HG03460 (cell line): ENCODE measurements around the gene TMEM30B.

Experiments
- ATAC-seq: cut with Tn5 transposase; IDR thresholded peaks from one replicate; pipeline ENCODE4 v1.9.1; 2021; ENCODE audit not compliant: unreplicated experiment

Gene TMEM30B

GRCh38 chr14:61238611-61239245 lies 42.4 kb downstream of the TMEM30B start:
- no peak for ATAC-seq

GRCh38 chr14:61234215-61234916 lies 46.8 kb downstream of the TMEM30B start:
- no peak for ATAC-seq

- no peak for ATAC-seq
Observed at GRCh38 chr14:61233436-61233956, 47.6 kb downstream of the TMEM30B start.

- ATAC-seq, result no peak
Observed at GRCh38 chr14:61231810-61232209, 49.3 kb downstream of the TMEM30B start.

GRCh38 chr14:61229981-61230380 lies 51.2 kb downstream of the TMEM30B start:
- ATAC-seq, result no peak

- ATAC-seq, result no peak
Observed at GRCh38 chr14:61229475-61229888, 51.7 kb downstream of the TMEM30B start.

- no peak for ATAC-seq
Observed at GRCh38 chr14:61227884-61228591, 53.1 kb downstream of the TMEM30B start.
